HEK293T (cell line): Measurements from ENCODE around the gene SIPA1L3.

Experiments
- FOXA1 ChIP-seq: fragments of 450-650 bp; IDR thresholded peaks from 2 replicates; pipeline ENCODE4 v1.6.1; 2016; ENCODE audit warnings: mild to moderate bottlenecking
- L3MBTL2 ChIP-seq: fragments of 450-650 bp; conservative IDR thresholded peaks from 2 replicates; pipeline ENCODE4 v1.6.1; 2016; ENCODE audit warnings: mild to moderate bottlenecking
- SUZ12 ChIP-seq: fragments of 450-650 bp; IDR thresholded peaks from 2 replicates; pipeline ENCODE4 v1.6.1; 2016; ENCODE audit warnings: mild to moderate bottlenecking

- TF ChIP-seq FOXA1 (no peak), L3MBTL2 (peak; percentile 27), SUZ12 (no peak)
Measured at GRCh38 chr19:38004521-38005223, 97.7 kb downstream of the SIPA1L3 start.
